GM23248 (cell line): ENCODE data around the gene IQGAP2.

Source experiments
- EZH2 ChIP-seq: fragments of 200-600 bp; sonication (generic); IDR thresholded peaks from 2 replicates; pipeline ENCODE4 v1.6.1; 2018; ENCODE audit warnings: antibody characterized with exemption, mild to moderate bottlenecking; ENCODE audit not compliant: insufficient read depth, poor library complexity, severe bottlenecking
- EZH2phosphoT487 ChIP-seq: fragments of 200-600 bp; sonication (generic); IDR thresholded peaks from 2 replicates; pipeline ENCODE4 v1.6.1; 2018; ENCODE audit warnings: antibody characterized with exemption, moderate library complexity, mild to moderate bottlenecking, low read depth; ENCODE audit not compliant: insufficient read depth

DNA sequence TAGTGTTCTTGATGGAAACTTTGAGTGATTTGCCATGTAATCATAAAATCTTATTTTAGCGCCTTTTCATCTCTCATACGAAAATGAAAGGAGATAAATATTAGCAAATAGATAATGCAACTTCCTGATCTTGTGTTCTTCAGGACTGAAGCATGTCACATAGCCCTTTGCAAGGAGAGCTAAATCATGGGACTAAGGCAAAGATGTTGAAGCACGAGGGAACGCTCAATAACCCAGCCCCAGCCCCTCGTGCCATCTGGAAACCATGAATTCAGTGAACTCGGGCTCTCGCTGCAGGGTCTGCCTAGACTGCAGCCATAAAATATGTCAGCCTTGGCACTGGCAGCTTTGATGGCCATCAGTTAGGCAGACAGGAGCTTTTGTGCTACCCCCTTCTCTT is 161.9 kb downstream of the IQGAP2 start:
- TF ChIP-seq EZH2phosphoT487 (no peak), EZH2 (no peak)
